Activated B cell treated with CpG ODN at 0.5 μM for 24 hours (primary cell): Measurements from ENCODE around the gene USP7. TPM values are rescaled to one million over a fixed set of nuclear protein-coding genes. Genes with fewer than 3 reads are reported as not detected.

Experiments used
- ATAC-seq: fragments of 200-7000 bp; cut with Tn5 transposase; one replicate; pipeline ENCODE4 v1.10.0; 2021; ENCODE audit warnings: low read depth, mild to moderate bottlenecking, moderate library complexity
- CTCF ChIA-PET: fragments of 350-600 bp; sonication (Branson Sonifier 250); formaldehyde crosslinking; loops from one replicate; lab custom pipeline; 2021; ENCODE audit warnings: antibody characterized with exemption; lab: Charles Lee
- POLR2A ChIA-PET: fragments of 350-600 bp; sonication (Branson Sonifier 250); formaldehyde crosslinking; loops from one replicate; lab custom pipeline; 2021; ENCODE audit warnings: antibody characterized with exemption; lab: Charles Lee
- DNase-seq: peaks from one replicate; pipeline ENCODE4 v3.0.0; 2022
- H3K27ac Mint-ChIP-seq: one replicate; pipeline ENCODE4 v1.8.0; 2020; ENCODE audit warnings: mixed read lengths
- H3K27me3 Mint-ChIP-seq: one replicate; pipeline ENCODE4 v1.8.0; 2021; ENCODE audit warnings: mixed read lengths
- H3K36me3 Mint-ChIP-seq: one replicate; pipeline ENCODE4 v1.8.0; 2021; ENCODE audit warnings: low read depth, mixed read lengths
- H3K4me1 Mint-ChIP-seq: one replicate; pipeline ENCODE4 v1.8.0; 2021; ENCODE audit warnings: mixed read lengths
- H3K4me3 Mint-ChIP-seq: one replicate; pipeline ENCODE4 v1.8.0; 2020; ENCODE audit warnings: mild to moderate bottlenecking, mixed read lengths
- H3K9me3 Mint-ChIP-seq: one replicate; pipeline ENCODE4 v1.8.0; 2020; ENCODE audit warnings: mixed read lengths
- CTCF ChIP-seq: fragments of 200-600 bp; IDR thresholded peaks from one replicate; pipeline ENCODE4 v1.8.0; 2022; ENCODE audit warnings: antibody characterized with exemption, mild to moderate bottlenecking
- intact Hi-C: fragments of 100-400 bp; cut with micrococcal nuclease; formaldehyde crosslinking; loops from one replicate; pipeline ENCODE4 v1.15.1; 2024
- total RNA-seq: library from RNA; stranded (reverse); gene quantifications from 2 replicates; pipeline ENCODE4 v1.2.3, GENCODE V29; 2022

Gene USP7
- total RNA-seq, 1 donor from 2014 or later, result 193 TPM

- no peak for TF ChIP-seq CTCF
- intact Hi-C loops, result loop anchor here (1.0 to 2.0 kb wide), 5 partner anchors 12 to 248 kb away; partner anchors contain the start of genes ABAT, METTL22, PMM2 and TMEM186
- H3K27me3 Mint-ChIP-seq, result no peaks in the 10 kb centered on the region
- POLR2A ChIA-PET, result interaction anchor here (0.6 to 4.7 kb wide), 19 partner anchors 8 to 247 kb away, joined by 3 to 50 read pairs (median 5); partner anchors contain the start of genes HAPSTR1, LITAFD, METTL22 and PMM2
- peak; percentile 79 for ATAC-seq
- peaks cover 4% of the 10 kb centered on the region for H3K36me3 Mint-ChIP-seq
- peak; percentile 77 for DNase-seq
- H3K27ac Mint-ChIP-seq, result peak within 1 kb of the TSS; percentile 85
- CTCF ChIA-PET, result interaction anchor here (1.2 to 4.1 kb wide), 3 partner anchors 11 to 23 kb away, joined by 3 to 36 read pairs (median 4); no protein-coding TSS in a partner anchor
- H3K4me1 Mint-ChIP-seq, result peaks cover 60% of the 10 kb centered on the region
- peak within 1 kb of the TSS; percentile 93 for H3K4me3 Mint-ChIP-seq
- H3K9me3 Mint-ChIP-seq, result no peaks in the 10 kb centered on the region
Measured at GRCh38 chr16:8868416-8869211, 95.1 kb downstream of the USP7 start, which contains the start of gene CARHSP1. TSS of gene CARHSP1 (minus strand) at chr16:8869006. CDS start at chr16:8859328, 9,678 bp downstream.

GRCh38 chr16:8867932-8868415, 95.7 kb downstream of the USP7 start:
- ChIA-PET POLR2A (interaction anchor here (0.6 to 4.7 kb wide), 10 partner anchors 13 to 246 kb away, joined by 3 to 50 read pairs (median 8); partner anchors contain the start of genes HAPSTR1, LITAFD and METTL22), CTCF (interaction anchor here (1.5 kb wide), 1 partner anchor 18 kb away, joined by 3 read pairs; no protein-coding TSS in a partner anchor)
- Mint-ChIP-seq H3K27me3 (no peaks in the 10 kb centered on the region), H3K4me1 (peaks cover 60% of the 10 kb centered on the region), H3K27ac (peak overlapping the region; percentile 84), H3K9me3 (no peaks in the 10 kb centered on the region), H3K4me3 (peak overlapping the region; percentile 93), H3K36me3 (peaks cover 4% of the 10 kb centered on the region)
- DNase-seq, result no peak
- intact Hi-C loops, result loop anchor here (1.0 to 2.0 kb wide), 3 partner anchors 12 to 247 kb away; partner anchors contain the start of gene METTL22
- TF ChIP-seq CTCF, result no peak
- no peak for ATAC-seq

GRCh38 chr16:8867216-8867931, 96.3 kb downstream of the USP7 start:
- DNase-seq, result no peak
- peaks cover 4% of the 10 kb centered on the region for H3K36me3 Mint-ChIP-seq
- TF ChIP-seq CTCF, result no peak
- peak overlapping the region; percentile 93 for H3K4me3 Mint-ChIP-seq
- H3K27me3 Mint-ChIP-seq, result no peaks in the 10 kb centered on the region
- H3K27ac Mint-ChIP-seq, result peak overlapping the region; percentile 84
- ChIA-PET CTCF (no interaction called here), POLR2A (interaction anchor here (0.6 to 2.4 kb wide), 3 partner anchors 16 to 225 kb away, joined by 3 to 32 read pairs (median 9); partner anchors contain the start of gene HAPSTR1)
- peaks cover 60% of the 10 kb centered on the region for H3K4me1 Mint-ChIP-seq
- ATAC-seq, result no peak
- no peaks in the 10 kb centered on the region for H3K9me3 Mint-ChIP-seq
- intact Hi-C loops, result no loop called here

GRCh38 chr16:8866884-8867215, 96.9 kb downstream of the USP7 start:
- no peaks in the 10 kb centered on the region for H3K27me3 Mint-ChIP-seq
- ChIA-PET POLR2A (no interaction called here), CTCF (interaction anchor here (0.7 kb wide), 1 partner anchor 11 kb away, joined by 4 read pairs; no protein-coding TSS in a partner anchor)
- intact Hi-C loops, result no loop called here
- no peak overlapping the region for H3K27ac Mint-ChIP-seq
- peaks cover 64% of the 10 kb centered on the region for H3K4me1 Mint-ChIP-seq
- no peak for TF ChIP-seq CTCF
- no peak for DNase-seq
- peak overlapping the region; percentile 93 for H3K4me3 Mint-ChIP-seq
- peaks cover 4% of the 10 kb centered on the region for H3K36me3 Mint-ChIP-seq
- ATAC-seq, result no peak
- no peaks in the 10 kb centered on the region for H3K9me3 Mint-ChIP-seq
